GM10847 (cell line): ENCODE results near the gene MORN5.

Experiments used
- POLR2A ChIP-seq: IDR thresholded peaks from 2 replicates; pipeline ENCODE4 v1.6.1; 2011; ENCODE audit not compliant: insufficient read length; ENCODE audit errors: extremely low read depth

Gene MORN5

DNA sequence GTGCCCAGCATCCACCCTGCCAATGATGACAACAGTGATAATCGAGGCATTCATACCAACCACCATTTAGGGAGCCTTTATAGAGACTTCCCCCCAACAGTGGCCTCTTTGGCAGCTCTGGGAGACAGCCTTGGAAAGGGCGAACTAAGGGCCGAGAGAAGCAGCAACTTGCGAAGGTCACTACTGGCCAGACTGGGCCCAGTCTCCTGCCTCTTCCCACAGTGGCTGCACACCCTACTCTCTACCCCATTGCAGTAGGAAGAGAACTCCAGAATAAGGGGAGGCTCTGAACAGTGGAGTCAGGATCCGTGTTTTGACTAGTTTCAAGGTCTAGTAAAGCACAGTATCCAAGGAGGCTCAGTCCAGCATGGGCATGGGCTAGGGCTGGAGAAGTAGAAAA lies 63.7 kb downstream of the MORN5 start:
- TF ChIP-seq POLR2A = no peak

DNA sequence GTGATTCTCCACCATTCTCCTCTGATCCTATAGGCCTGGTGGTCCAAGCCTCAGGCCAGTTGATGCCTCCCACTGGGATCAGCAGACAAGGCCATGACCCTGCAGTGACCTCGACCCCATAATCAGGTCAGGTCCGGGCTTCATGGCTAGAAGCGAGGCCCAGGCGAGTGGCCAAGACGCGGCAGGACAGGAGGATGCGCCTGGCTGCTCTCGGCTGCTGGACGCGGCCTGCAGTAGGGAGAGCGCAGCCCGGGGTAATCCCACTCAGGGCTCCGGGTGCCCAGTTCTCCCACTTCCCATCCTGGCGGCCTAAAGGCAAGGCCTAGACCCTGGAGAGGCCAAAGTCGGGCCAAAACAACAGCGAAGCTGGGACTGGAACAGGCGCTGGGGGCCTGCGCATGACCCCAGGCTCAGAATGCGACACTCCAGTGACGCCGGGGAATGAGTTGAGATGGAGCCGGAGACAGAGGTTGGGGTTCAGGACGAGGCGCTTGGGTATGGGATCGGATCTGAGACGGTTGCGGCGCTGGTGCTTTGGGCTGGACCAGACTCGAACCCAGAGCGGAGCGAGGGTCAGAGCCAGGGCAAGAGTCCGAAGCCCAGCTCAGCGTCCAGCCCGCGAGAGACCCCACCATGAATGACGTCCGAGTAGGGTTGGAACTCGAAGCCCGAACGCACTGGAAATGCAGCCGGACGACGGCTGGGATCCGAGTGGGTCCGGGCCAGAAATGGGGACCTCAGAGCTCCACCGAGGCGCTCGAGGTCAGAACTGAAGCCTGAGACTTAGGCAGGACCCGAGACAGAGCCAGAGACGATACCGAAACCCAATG lies 65.8 kb downstream of the MORN5 start:
- no peak for TF ChIP-seq POLR2A

DNA sequence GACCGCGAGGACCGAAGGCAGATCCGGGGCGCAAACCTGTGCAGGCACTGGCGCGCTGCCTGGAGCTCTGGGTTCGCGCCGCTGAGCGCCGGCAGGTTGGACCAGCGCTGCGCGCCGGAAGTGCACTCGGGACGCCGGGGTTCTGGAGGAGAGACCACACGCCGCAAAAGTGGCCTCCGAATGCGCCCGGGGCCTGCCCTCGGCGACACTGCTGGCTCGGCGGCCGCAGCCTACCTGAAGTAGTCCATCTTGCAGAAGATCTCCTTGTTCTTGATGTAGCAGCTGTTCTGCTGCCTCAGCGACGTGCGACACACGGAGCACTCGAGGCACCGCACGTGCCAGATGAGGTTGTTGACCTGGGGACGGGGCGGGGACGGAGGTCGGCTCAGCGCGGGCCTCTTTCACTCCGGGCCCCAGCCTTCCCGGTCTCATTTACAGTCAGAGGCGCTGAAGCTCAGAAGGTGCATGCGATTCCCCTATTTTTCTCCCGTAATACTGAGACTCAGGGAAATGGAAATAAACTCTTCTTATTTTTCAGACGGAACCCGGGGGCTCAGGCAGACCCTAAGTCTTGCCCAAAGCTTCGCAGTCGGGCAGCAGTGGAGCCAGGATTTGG lies 66.5 kb downstream of the MORN5 start:
- no peak for TF ChIP-seq POLR2A

DNA sequence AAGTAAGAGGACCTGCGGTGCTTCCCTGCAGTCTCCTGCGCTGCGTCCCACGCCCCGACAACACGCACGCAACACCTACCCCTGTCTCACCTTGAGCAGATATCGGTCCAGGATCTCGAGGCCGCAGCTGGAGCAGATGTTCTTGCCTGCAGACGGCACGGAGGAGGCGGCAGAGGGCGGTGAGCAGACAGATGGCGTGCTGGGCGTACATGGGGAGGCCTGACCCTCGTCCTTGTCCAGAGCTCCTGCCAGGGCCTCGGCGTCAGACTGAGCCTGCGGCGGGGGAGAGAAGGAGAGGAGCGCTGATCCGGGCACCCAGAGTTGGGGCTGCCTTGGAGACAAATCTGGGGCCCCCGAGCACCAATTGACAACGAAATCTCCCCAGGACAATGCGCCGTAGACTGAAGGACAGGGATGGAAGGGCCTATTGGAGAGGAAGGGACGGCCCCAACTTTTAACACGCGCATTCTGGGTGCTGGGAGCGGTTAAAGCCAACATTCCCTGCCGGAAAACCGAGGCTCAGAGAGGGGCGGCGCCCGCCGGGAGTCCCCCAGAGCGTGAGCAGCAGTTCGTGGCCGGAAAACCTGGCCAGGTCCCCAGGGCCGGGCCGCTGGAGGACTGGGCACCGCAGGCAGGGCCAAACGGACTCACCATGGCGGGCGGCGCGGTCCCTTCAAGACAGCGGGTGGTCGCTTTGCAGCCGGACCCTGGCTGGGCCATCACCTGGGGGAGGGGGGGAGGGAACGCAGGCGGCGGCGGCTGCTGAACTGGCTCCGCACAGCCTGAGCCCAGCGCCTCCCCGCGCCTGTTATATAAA lies 67.3 kb downstream of the MORN5 start:
- TF ChIP-seq POLR2A = no peak

DNA sequence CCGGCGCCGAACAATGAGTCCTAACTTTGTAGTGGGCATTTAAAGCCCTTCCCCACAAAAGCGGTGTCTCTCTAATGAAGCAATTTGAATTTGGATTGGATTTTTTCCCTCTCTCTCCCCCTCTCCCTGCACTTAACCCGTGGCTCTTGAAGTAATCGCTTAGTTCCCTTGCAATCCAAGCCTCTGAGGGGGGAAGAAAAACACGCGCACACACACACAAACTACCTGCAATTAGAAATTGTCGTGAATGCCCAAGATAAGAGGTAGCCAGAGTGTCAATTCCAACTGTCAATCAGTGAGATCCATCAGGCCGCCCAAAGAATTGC lies 67.8 kb downstream of the MORN5 start:
- no peak for TF ChIP-seq POLR2A

DNA sequence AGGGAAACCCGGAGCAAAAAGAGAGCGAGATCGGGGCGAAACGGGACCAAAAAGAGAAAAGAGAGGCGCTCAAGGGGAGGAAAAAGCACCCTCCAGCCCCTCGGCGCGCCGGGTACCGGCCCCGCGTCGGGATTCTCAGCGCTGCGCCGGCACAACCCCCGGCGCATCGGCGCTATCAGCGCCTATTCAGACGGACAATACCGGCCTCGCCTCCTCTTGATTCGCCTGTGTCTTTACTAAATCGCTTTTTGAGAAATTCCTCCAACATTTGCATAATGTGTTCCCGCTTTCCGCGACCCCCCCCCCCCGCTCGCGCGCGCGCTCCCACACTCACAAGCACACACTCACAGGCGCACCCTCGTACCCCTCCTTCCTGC lies 68.5 kb downstream of the MORN5 start:
- TF ChIP-seq POLR2A = no peak

DNA sequence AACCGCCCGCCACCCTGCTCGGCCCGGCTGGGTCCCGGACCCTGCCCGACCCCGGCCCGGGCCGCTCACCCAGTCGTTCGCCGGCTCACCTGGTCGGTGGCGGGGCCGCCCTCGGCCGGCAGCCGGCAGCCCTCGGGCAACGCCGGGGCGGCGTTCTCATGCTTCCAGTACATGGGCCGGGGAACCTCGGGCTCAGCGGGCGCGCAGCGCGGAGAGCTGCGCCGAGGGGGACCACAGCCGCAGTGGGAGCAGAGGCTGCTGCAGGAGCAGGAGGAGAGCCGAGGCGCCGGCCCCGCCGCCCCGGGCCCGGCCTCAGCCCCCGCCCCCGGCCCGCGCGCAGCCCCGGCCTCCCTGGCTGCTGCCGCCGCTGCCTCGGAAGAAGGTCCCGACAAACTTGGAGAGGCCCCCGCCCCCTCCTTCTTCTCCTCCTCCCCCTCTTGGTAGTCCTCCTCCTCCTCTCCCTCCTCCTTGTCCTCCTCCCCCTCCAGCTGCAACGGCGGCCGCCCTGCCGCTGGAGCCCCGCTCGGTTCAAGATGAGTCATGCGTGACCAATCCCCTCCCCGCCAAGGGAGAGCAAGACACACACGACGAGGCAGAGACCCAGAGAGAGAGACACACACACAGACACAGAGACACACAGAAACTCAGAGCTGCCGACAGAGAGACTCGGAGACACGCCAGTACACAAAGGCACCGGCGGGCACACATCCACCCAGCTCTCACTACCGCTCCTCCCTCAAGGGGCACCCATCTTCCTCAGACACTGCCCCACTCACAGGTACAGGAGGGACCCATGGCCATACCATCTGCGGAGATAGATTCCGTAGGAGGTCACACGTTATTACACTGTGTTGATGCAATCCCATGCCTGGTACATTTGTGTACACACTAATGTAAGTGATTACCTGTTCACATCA lies 69.1 kb downstream of the MORN5 start, which contains the start of gene LHX6:
LHX6 (minus strand) TSS at position 390 of the 917 bp plus-strand sequence; CDS start at position 173, 217 bp downstream.
- no peak for TF ChIP-seq POLR2A

DNA sequence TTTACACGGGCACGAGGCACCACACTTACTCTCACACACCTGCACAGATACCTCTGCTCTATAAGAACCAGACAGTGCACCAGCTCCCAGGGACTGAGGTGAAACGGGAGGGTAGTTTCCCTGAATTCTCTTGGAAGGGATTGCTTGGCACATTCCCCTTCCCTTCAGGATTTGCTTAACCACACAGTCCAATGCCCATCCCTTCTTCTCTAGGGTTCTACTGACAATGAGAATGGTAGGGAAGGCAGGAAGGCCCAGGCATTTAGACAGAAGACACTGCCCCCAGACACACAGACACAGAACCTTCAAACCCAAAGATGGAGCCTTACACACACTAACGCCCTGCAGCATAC lies 69.8 kb downstream of the MORN5 start:
- TF ChIP-seq POLR2A = no peak

DNA sequence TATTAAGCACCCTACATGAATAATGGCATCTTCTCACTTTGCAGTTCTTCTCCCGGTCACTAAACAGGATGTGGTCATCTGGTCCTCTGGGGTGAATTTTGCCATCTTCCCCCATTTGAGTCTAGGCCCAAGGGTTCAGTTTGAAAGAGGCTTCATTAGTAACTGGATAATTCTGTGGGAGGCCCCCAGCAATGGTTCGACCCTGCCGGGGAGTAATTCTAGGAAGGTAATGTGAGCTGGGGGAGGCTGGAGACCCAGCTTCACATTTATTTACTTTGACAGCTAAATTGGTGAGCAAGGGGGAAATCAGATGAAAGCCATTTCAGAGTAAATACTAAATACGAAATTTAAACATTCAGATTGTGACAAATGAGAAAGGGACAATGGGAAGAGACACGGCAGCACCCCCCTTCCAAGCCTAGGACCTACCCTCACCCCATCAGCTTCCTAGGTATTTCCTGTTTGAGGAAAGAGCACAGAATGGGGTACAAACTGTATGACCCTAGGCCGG lies 73.1 kb downstream of the MORN5 start:
- no peak for TF ChIP-seq POLR2A

DNA sequence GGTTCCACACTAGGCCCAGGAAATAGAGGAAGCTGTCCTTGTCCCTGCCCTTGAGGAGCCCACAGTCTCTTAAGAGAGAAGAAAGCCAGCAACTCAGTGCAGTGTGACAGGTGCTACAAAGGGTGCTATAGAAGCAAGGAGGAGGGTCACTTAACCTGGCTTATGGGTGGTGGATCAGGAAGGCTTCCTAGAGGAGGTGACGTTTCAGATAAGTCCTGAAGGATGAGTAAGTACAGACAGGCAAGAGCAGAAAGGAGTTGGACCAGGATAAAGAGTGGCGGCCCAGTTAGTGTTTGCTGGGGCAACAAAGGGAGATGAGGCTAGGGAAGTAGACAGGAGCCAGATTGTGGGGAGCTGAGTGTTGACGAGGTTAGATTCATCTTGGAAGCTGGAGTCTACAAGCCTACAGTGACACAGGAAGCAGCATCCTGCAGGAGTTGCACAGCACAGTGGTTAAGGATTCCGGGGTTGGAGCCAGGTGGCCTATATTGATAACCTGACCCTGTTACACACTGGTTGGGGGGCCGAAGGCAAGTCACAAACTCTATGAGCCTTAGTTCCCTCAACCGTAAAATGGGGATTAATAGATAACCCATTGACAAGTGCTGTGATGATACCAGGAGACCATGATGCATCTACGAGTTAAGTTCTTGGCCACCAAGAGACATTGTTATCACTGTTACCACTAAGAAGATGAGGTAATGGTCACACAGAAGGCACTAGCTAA lies 74.5 kb downstream of the MORN5 start:
- no peak for TF ChIP-seq POLR2A

DNA sequence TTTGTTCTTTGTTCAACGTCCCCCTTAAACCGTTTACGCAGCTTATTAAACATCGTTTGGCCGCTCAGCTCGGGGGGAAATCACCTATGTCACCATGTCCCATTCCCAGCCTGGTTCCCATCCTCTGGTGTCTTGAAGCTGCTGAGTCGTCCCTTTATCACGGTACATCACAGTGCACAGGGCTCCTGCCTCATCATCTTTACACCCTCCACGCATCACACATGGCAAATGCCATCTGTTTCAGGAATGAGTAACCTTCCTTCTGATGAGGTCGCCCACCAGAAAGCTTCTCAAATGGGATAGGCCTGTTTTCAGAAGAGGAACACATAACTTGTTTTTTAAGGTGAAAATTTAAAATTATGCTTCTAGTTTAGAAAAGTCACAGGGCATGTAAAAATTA lies 77.0 kb downstream of the MORN5 start:
- no peak for TF ChIP-seq POLR2A

DNA sequence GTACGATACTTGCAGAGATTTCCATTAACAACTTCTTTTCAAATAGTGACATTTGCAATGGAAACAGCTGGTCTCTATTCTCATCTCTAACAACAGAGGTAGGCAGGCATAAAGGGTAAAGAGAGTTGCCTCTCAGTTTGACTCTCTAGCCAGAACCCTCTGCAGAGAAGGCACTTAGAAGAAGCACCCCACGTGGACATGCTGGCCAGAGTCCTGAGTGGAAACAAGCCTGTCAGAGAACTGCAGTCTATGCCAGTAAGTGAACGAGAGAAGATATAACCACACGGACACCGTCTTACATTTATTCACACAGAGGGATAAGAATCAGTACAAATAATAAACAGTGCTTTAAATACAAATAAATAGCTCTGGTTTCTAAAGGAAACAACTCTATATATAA lies 80.0 kb downstream of the MORN5 start:
- TF ChIP-seq POLR2A = no peak

DNA sequence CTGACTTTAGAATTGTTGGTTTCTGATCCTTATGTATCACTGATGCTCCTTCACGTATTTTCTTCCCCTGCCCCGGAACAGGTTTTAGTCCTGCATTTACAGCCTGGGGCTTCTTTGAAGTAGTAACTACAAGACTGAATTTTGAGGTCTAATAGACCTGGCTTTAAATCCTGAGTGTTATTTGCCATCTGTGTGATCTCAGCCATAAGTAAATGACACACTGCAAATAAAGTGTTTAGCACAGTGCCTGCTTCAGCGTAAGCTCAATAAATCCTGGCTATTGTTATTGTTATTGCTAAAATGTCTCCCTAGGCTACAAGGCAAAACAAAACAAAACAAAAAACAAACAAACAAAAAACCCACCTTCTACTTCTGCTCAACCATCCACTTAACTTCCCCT lies 84.6 kb downstream of the MORN5 start:
- no peak for TF ChIP-seq POLR2A

DNA sequence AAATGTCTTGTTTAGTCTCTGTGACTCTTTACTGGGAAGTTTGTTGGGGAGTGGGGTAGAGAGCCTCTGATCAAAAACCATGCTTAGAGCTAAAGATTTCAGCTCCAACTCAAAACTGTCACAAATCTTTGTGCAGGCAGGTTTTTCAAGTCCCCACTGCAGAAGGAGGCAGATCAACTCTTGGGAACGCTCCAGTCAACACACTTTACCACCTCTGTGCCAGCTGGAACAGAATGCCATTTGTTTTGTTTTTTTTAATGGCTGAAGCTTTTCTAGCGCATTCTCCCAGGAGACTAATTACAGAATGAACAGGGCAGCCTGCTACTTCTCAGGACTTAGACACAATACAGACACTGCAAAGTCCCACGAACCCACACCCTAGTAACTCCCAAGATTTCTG lies 87.0 kb downstream of the MORN5 start:
- TF ChIP-seq POLR2A = no peak
